Measurements from ENCODE around the gene AWAT1. TPM values are rescaled to one million over a fixed set of nuclear protein-coding genes. Genes with fewer than 3 reads are reported as not detected.
"Not testable (repeated sequence)": the region's sequence is repeated elsewhere in the genome, so short reads cannot be mapped to it uniquely, and the experiment has no call there.

AWAT1 gene
- total and polyA plus RNA-seq, 3 donors from 2014 or later, result not detected

- DNase-seq, result no peak
- Histone ChIP-seq H3K9me3 (no peaks in the 10 kb centered on the region), H3K4me3 (no peak within 1 kb of the TSS), H3K36me3 (ENCODE audit: low read depth, missing control alignments) (no peaks in the 10 kb centered on the region), H3K27ac (no peak within 1 kb of the TSS), H3K4me1 (no peaks in the 10 kb centered on the region), H3K27me3 (no peaks in the 10 kb centered on the region)
- TF ChIP-seq, protein P1, sequence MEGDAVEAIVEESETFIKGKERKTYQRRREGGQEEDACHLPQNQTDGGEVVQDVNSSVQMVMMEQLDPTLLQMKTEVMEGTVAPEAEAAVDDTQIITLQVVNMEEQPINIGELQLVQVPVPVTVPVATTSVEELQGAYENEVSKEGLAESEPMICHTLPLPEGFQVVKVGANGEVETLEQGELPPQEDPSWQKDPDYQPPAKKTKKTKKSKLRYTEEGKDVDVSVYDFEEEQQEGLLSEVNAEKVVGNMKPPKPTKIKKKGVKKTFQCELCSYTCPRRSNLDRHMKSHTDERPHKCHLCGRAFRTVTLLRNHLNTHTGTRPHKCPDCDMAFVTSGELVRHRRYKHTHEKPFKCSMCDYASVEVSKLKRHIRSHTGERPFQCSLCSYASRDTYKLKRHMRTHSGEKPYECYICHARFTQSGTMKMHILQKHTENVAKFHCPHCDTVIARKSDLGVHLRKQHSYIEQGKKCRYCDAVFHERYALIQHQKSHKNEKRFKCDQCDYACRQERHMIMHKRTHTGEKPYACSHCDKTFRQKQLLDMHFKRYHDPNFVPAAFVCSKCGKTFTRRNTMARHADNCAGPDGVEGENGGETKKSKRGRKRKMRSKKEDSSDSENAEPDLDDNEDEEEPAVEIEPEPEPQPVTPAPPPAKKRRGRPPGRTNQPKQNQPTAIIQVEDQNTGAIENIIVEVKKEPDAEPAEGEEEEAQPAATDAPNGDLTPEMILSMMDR (IDR thresholded peaks at IDR 0.05), result no peak
- no peak for TF ChIP-seq POLR2A (IDR thresholded peaks at IDR 0.05)
- 75 to 77% methylated on average over 2 to 4 of the region's 4 CpGs for WGBS, 2 donors
- intact Hi-C loops (cut with DNase I; ENCODE audit: low total_unique reads), result no loop called here
Observed at GRCh38 chrX:70260104-70260503, 25.6 kb downstream of the AWAT1 start, which contains the start of gene P2RY4. Gene P2RY4, minus strand, starts transcription at chrX:70260204. Its CDS starts 580 bp downstream, at chrX:70259624.

DNA sequence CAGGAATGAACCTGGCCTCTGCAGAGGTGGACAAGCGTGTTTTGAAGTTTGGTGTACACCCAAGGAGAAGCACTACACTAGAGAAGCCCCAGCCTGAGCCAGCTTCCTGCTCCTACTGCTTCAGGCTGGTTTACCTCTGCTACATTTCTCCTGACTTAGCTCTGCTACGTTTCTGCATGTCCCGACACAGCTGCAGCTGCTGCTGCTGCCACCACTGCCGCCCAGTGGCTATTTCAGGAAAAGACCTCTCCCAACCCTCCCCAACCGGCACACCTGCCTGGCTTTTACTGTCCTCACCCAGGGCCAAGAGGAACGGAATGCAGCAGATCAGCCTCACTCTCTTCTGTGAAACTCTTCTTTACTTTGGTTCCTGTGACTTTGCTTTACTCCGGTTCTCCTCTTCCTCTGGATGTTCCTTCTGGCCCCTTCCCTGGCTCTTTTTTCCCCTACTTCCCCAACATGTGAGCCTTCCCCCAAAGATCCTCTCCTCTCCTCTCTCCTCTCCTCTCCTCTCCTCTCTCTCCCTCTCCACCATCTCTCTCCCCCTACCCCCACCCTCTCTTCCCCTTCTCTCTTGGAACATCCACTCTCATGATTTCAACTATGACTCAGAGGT is 28.6 kb downstream of the AWAT1 start:
- peak; percentile 47 for DNase-seq
- no peak overlapping the region for H3K4me3 ChIP-seq
- no peak overlapping the region for H3K27ac ChIP-seq
- TF ChIP-seq POLR2A (IDR thresholded peaks at IDR 0.05), result no peak
- TF ChIP-seq, protein P1 (IDR thresholded peaks at IDR 0.05), result peak in 1 of 3 experiments; percentile 28
- H3K27me3 ChIP-seq, result no peaks in the 10 kb centered on the region
- 46 to 62% methylated on average over 5 to 7 of the region's 7 CpGs for WGBS, 2 donors
- intact Hi-C loops (cut with DNase I; ENCODE audit: low total_unique reads), result no loop called here
- no peaks in the 10 kb centered on the region for H3K4me1 ChIP-seq
- H3K36me3 ChIP-seq (ENCODE audit: low read depth, missing control alignments), result no peaks in the 10 kb centered on the region
- no peaks in the 10 kb centered on the region for H3K9me3 ChIP-seq

DNA sequence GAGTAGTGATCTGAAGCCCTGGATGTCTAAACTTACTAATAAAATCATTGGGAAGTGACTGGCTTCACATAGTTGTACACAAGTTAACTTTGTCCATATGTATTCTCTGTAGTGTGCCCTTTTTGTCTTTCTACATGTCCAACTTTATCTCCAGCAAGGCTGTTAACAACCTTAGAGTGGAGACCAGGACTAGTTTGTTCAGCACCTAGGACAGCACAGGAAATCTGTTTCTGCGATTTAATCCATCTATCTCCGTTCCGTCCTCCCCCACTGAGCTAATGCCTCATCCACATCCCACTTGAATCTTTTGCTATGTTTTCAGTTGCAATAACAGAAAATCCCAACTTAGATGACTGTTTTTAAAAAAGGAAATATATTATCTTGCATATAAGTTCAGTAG is 30.3 kb downstream of the AWAT1 start:
- H3K36me3 ChIP-seq (ENCODE audit: low read depth, missing control alignments), result no peaks in the 10 kb centered on the region
- H3K4me1 ChIP-seq, result no peaks in the 10 kb centered on the region
- no peak overlapping the region for H3K27ac ChIP-seq
- intact Hi-C loops (cut with DNase I; ENCODE audit: low total_unique reads), result no loop called here
- TF ChIP-seq, protein P1 (IDR thresholded peaks at IDR 0.05), result no peak
- no peak for TF ChIP-seq POLR2A (IDR thresholded peaks at IDR 0.05)
- no peaks in the 10 kb centered on the region for H3K27me3 ChIP-seq
- H3K9me3 ChIP-seq, result no peaks in the 10 kb centered on the region
- no peak overlapping the region for H3K4me3 ChIP-seq
- DNase-seq, result no peak
- 48 to 53% methylated on average over 3 of the region's 3 CpGs for WGBS, 2 donors

DNA sequence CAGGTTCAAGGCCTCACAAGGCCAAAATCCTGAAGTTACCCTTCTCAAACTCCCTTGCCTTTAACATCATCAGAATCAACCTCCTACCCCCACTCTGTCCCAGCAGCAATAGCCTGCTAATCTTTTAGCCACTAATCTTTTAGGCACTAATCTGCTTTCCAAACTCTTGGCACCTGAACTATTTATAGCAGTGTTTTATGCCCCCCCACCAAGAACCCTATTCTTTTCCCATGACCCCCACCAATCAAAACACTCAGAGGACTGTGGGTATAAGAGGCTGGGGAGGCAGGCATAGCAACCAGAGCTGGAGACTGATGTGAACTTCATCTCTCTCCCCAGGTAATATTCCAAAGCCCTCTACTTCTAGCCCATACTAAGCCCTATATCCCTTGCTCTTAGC is 33.6 kb downstream of the AWAT1 start, which contains the start of gene ARR3:
TSS of gene ARR3 (plus strand) at position 301 of the 400 bp plus-strand sequence. CDS start 1,052 bp downstream, outside the sequence.
- Histone ChIP-seq H3K4me3 (no peak within 1 kb of the TSS), H3K27me3 (no peaks in the 10 kb centered on the region), H3K9me3 (no peaks in the 10 kb centered on the region), H3K4me1 (no peaks in the 10 kb centered on the region), H3K36me3 (ENCODE audit: low read depth, missing control alignments) (no peaks in the 10 kb centered on the region), H3K27ac (no peak within 1 kb of the TSS)
- no peak for DNase-seq
- TF ChIP-seq, protein P1 (IDR thresholded peaks at IDR 0.05), result no peak
- TF ChIP-seq POLR2A (IDR thresholded peaks at IDR 0.05), result no peak
- intact Hi-C loops (cut with DNase I; ENCODE audit: low total_unique reads), result no loop called here

GRCh38 chrX:70274029-70274428 is 39.6 kb downstream of the AWAT1 start:
- 84 to 91% methylated on average over 7 of the region's 7 CpGs for WGBS, 2 donors
- H3K27me3 ChIP-seq; H3K36me3 ChIP-seq (ENCODE audit: low read depth, missing control alignments); H3K4me3 ChIP-seq; DNase-seq; H3K4me1 ChIP-seq; H3K27ac ChIP-seq; H3K9me3 ChIP-seq; intact Hi-C loops (cut with DNase I; ENCODE audit: low total_unique reads): not testable (repeated sequence)
